B cell (primary cell): Measurements from ENCODE around the gene GALR1.

Experiments
- CTCF ChIP-seq: fragments of 200-600 bp; IDR thresholded peaks from one replicate; pipeline ENCODE4 v1.8.0; 2022; ENCODE audit warnings: antibody characterized with exemption, mild to moderate bottlenecking
- EZH2 ChIP-seq: IDR thresholded peaks from 2 replicates; pipeline ENCODE4 v1.6.1; 2012; ENCODE audit warnings: borderline replicate concordance, low read depth, mild to moderate bottlenecking, moderate library complexity, low read length; ENCODE audit not compliant: insufficient read depth, poor library complexity, severe bottlenecking

- TF ChIP-seq CTCF (no peak), EZH2 (no peak)
These were observed 66.4 kb downstream of the GALR1 start for GRCh38 chr18:77316008-77316407.
